ENCODE data around the gene FOXB2.

FOXB2 gene

DNA sequence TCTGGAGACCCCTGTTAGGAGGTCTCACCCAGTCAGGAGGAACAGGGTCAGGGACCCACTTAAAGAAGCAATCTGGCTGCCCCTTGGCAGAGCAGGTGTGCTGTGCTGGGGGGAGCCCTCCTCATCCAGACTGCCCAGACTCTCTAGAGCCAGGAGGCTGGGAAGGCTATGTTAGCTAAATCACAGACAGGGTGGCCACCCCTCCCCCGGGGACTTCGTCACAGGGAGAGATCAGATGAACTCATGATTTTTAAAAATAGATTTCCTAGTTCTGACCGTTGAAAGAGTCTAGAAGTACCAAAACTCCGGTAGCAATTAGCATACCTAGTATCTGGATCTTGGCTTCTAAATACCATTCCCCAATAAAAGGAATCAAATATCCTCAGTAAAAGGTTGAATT lies 35.0 kb upstream of the FOXB2 start:
- H3K4ac ChIP-seq (ENCODE audit: low read depth, low read length), result no peak overlapping the region
- H3K27me3 ChIP-seq (ENCODE audit: insufficient read depth, low read length), result no peaks in the 10 kb centered on the region
- no peak overlapping the region for H2AFZ ChIP-seq (ENCODE audit: insufficient read depth, low read length, poor library complexity)
- no peaks in the 10 kb centered on the region for H3K79me2 ChIP-seq (ENCODE audit: control insufficient read depth, insufficient read depth, low read length, poor library complexity)
- no peaks in the 10 kb centered on the region for H3K36me3 ChIP-seq (ENCODE audit: control insufficient read depth in 1 of 2, insufficient read depth in 2 of 2, low read length in 2 of 2)
- no peak overlapping the region for H3K18ac ChIP-seq (ENCODE audit: low read length)
- no peak overlapping the region for H3K4me3 ChIP-seq (ENCODE audit: low read depth, low read length)
- no peak overlapping the region for H3K9ac ChIP-seq (ENCODE audit: low read length)
- H4K8ac ChIP-seq (ENCODE audit: low read depth, low read length), result no peak overlapping the region
- H3K79me1 ChIP-seq (ENCODE audit: low read length), result no peaks in the 10 kb centered on the region
- H2BK12ac ChIP-seq (ENCODE audit: low read length), result no peak overlapping the region
- no CpG with 5 or more reads among the region's 4 CpGs for WGBS (ENCODE audit: extremely low coverage, insufficient coverage, insufficient read length)
- no peak overlapping the region for H4K12ac ChIP-seq (ENCODE audit: low read depth, low read length)
- no peak for DNase-seq
- no peak overlapping the region for H4K91ac ChIP-seq (ENCODE audit: low read depth, low read length)
- H3K4me1 ChIP-seq (ENCODE audit: control insufficient read depth in 1 of 2, insufficient read depth in 2 of 2, low read length in 2 of 2), result no peaks in the 10 kb centered on the region
- H3K4me2 ChIP-seq (ENCODE audit: low read length), result no peak overlapping the region
- no peak overlapping the region for H3K23ac ChIP-seq (ENCODE audit: low read length)
- H2BK5ac ChIP-seq (ENCODE audit: low read depth, low read length, poor library complexity), result no peak overlapping the region
- no peak overlapping the region for H2AK5ac ChIP-seq (ENCODE audit: low read length)
- H3K9me3 ChIP-seq (ENCODE audit: insufficient read depth, low read depth, low read length), result no peaks in the 10 kb centered on the region
- no peak overlapping the region for H3K14ac ChIP-seq (ENCODE audit: low read length)
- H2BK120ac ChIP-seq (ENCODE audit: insufficient read depth, low read length, poor library complexity), result no peak overlapping the region
- no peak overlapping the region for H3K27ac ChIP-seq (ENCODE audit: low read depth, low read length)

DNA sequence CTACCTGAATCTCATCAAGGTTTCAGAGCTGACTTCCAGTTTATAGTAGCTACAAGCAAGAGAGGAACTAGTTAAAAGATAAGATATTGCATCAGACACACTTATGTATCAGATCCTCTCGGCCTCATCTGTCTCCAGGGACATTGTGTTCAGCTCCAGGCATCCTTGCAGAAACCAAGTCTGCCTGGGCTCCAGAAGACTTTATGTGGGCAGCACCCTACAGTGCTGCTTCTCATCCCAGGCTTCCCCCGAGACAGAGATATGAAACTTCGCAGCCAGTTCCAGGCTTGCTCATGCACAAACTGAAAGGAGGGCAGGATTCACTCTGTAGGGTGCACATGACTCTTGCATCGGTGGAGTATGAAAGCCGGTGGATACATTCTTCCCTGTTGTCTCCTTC lies 33.9 kb upstream of the FOXB2 start:
- no CpG with 5 or more reads among the region's 5 CpGs for WGBS (ENCODE audit: extremely low coverage, insufficient coverage, insufficient read length)

GRCh38 chr9:76987594-76988200 lies 31.8 kb upstream of the FOXB2 start:
- Histone ChIP-seq H3K4me1 (ENCODE audit: control insufficient read depth in 1 of 2, insufficient read depth in 2 of 2, low read length in 2 of 2) (no peaks in the 10 kb centered on the region), H3K18ac (ENCODE audit: low read length) (no peak overlapping the region), H3K79me1 (ENCODE audit: low read length) (no peaks in the 10 kb centered on the region), H3K9me3 (ENCODE audit: insufficient read depth, low read depth, low read length) (no peaks in the 10 kb centered on the region), H3K4me3 (ENCODE audit: low read depth, low read length) (no peak overlapping the region), H3K27ac (ENCODE audit: low read depth, low read length) (no peak overlapping the region), H2BK12ac (ENCODE audit: low read length) (no peak overlapping the region), H2AFZ (ENCODE audit: insufficient read depth, low read length, poor library complexity) (no peak overlapping the region), H3K9ac (ENCODE audit: low read length) (no peak overlapping the region), H4K8ac (ENCODE audit: low read depth, low read length) (no peak overlapping the region), H2BK5ac (ENCODE audit: low read depth, low read length, poor library complexity) (no peak overlapping the region), H2BK120ac (ENCODE audit: insufficient read depth, low read length, poor library complexity) (no peak overlapping the region), H3K79me2 (ENCODE audit: control insufficient read depth, insufficient read depth, low read length, poor library complexity) (no peaks in the 10 kb centered on the region), H4K12ac (ENCODE audit: low read depth, low read length) (no peak overlapping the region), H2AK5ac (ENCODE audit: low read length) (no peak overlapping the region), H3K36me3 (ENCODE audit: control insufficient read depth in 1 of 2, insufficient read depth in 2 of 2, low read length in 2 of 2) (no peaks in the 10 kb centered on the region), H3K4ac (ENCODE audit: low read depth, low read length) (no peak overlapping the region), H3K4me2 (ENCODE audit: low read length) (no peak overlapping the region), H3K23ac (ENCODE audit: low read length) (no peak overlapping the region), H3K14ac (ENCODE audit: low read length) (no peak overlapping the region), H3K27me3 (ENCODE audit: insufficient read depth, low read length) (no peaks in the 10 kb centered on the region), H4K91ac (ENCODE audit: low read depth, low read length) (no peak overlapping the region)
- peak; percentile 74 to 87 for DNase-seq
- WGBS (ENCODE audit: extremely low coverage, insufficient coverage, insufficient read length), result no CpG with 5 or more reads among the region's 3 CpGs

More for the DNA sequence above, 33.9 kb upstream of the FOXB2 start:
- no peak overlapping the region for H4K12ac ChIP-seq (ENCODE audit: low read depth, low read length)
- H3K14ac ChIP-seq (ENCODE audit: low read length), result no peak overlapping the region
- no peak overlapping the region for H2BK5ac ChIP-seq (ENCODE audit: low read depth, low read length, poor library complexity)
- no peak overlapping the region for H2BK120ac ChIP-seq (ENCODE audit: insufficient read depth, low read length, poor library complexity)
- H3K4me1 ChIP-seq (ENCODE audit: control insufficient read depth in 1 of 2, insufficient read depth in 2 of 2, low read length in 2 of 2), result no peaks in the 10 kb centered on the region
- H4K8ac ChIP-seq (ENCODE audit: low read depth, low read length), result no peak overlapping the region
- no peaks in the 10 kb centered on the region for H3K79me1 ChIP-seq (ENCODE audit: low read length)
- no peak for DNase-seq
- no peak overlapping the region for H2AFZ ChIP-seq (ENCODE audit: insufficient read depth, low read length, poor library complexity)
- H3K9ac ChIP-seq (ENCODE audit: low read length), result no peak overlapping the region
- H3K4me2 ChIP-seq (ENCODE audit: low read length), result no peak overlapping the region
- no peak overlapping the region for H3K18ac ChIP-seq (ENCODE audit: low read length)
- no peak overlapping the region for H4K91ac ChIP-seq (ENCODE audit: low read depth, low read length)
- H3K27ac ChIP-seq (ENCODE audit: low read depth, low read length), result no peak overlapping the region
- no peak overlapping the region for H2BK12ac ChIP-seq (ENCODE audit: low read length)
- no peaks in the 10 kb centered on the region for H3K27me3 ChIP-seq (ENCODE audit: insufficient read depth, low read length)
- H3K36me3 ChIP-seq (ENCODE audit: control insufficient read depth in 1 of 2, insufficient read depth in 2 of 2, low read length in 2 of 2), result no peaks in the 10 kb centered on the region
- no peaks in the 10 kb centered on the region for H3K79me2 ChIP-seq (ENCODE audit: control insufficient read depth, insufficient read depth, low read length, poor library complexity)
- H3K23ac ChIP-seq (ENCODE audit: low read length), result no peak overlapping the region
- no peak overlapping the region for H2AK5ac ChIP-seq (ENCODE audit: low read length)
- no peak overlapping the region for H3K4me3 ChIP-seq (ENCODE audit: low read depth, low read length)
- no peak overlapping the region for H3K4ac ChIP-seq (ENCODE audit: low read depth, low read length)
- H3K9me3 ChIP-seq (ENCODE audit: insufficient read depth, low read depth, low read length), result no peaks in the 10 kb centered on the region

- H3K4me2 ChIP-seq (ENCODE audit: low read length), result no peak overlapping the region
- H3K9me3 ChIP-seq (ENCODE audit: insufficient read depth, low read depth, low read length), result no peaks in the 10 kb centered on the region
- H3K4me3 ChIP-seq (ENCODE audit: low read depth, low read length), result no peak overlapping the region
- H2BK12ac ChIP-seq (ENCODE audit: low read length), result no peak overlapping the region
- H2AFZ ChIP-seq (ENCODE audit: insufficient read depth, low read length, poor library complexity), result no peak overlapping the region
- no peak overlapping the region for H3K27ac ChIP-seq (ENCODE audit: low read depth, low read length)
- no peaks in the 10 kb centered on the region for H3K79me1 ChIP-seq (ENCODE audit: low read length)
- H3K18ac ChIP-seq (ENCODE audit: low read length), result no peak overlapping the region
- H3K4me1 ChIP-seq (ENCODE audit: control insufficient read depth in 1 of 2, insufficient read depth in 2 of 2, low read length in 2 of 2), result no peaks in the 10 kb centered on the region
- no peak overlapping the region for H4K12ac ChIP-seq (ENCODE audit: low read depth, low read length)
- H4K8ac ChIP-seq (ENCODE audit: low read depth, low read length), result no peak overlapping the region
- no peak overlapping the region for H3K9ac ChIP-seq (ENCODE audit: low read length)
- H3K4ac ChIP-seq (ENCODE audit: low read depth, low read length), result no peak overlapping the region
- H3K23ac ChIP-seq (ENCODE audit: low read length), result no peak overlapping the region
- H3K79me2 ChIP-seq (ENCODE audit: control insufficient read depth, insufficient read depth, low read length, poor library complexity), result no peaks in the 10 kb centered on the region
- no peak for DNase-seq
- no peak overlapping the region for H3K14ac ChIP-seq (ENCODE audit: low read length)
- H3K27me3 ChIP-seq (ENCODE audit: insufficient read depth, low read length), result no peaks in the 10 kb centered on the region
- H2BK120ac ChIP-seq (ENCODE audit: insufficient read depth, low read length, poor library complexity), result no peak overlapping the region
- no peak overlapping the region for H2AK5ac ChIP-seq (ENCODE audit: low read length)
- WGBS (ENCODE audit: extremely low coverage, insufficient coverage, insufficient read length), result no CpG with 5 or more reads among the region's 2 CpGs
- H2BK5ac ChIP-seq (ENCODE audit: low read depth, low read length, poor library complexity), result no peak overlapping the region
- no peak overlapping the region for H4K91ac ChIP-seq (ENCODE audit: low read depth, low read length)
- no peaks in the 10 kb centered on the region for H3K36me3 ChIP-seq (ENCODE audit: control insufficient read depth in 1 of 2, insufficient read depth in 2 of 2, low read length in 2 of 2)
These were observed 30.5 kb upstream of the FOXB2 start for GRCh38 chr9:76988941-76989340.

All from trophoblast cell (in vitro differentiated cells and primary cell).